ENCODE results near the gene ARL15.

The ARL15 gene

DNA sequence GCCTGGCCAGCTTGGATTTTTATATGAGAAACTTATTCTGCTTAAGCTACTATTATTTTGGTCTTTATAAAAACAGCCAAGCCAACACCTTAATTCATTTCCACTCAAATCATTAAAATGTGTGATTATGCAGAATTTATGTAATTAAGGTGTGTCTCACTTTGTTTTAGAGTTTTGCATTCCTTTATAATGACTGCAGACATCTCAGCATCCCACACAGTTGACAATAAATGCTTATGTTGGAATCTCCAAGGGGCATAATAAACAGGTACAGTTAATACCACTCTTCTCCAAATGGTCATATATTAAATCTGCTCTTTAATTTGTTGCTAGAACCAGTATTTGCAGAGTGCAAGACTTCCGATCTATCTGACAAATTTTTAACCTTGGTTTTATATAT lies 34.3 kb downstream of the ARL15 start:
- H4K20me1 ChIP-seq = peaks cover 28% of the 10 kb centered on the region
- no peak overlapping the region for H3K27ac ChIP-seq
- peaks cover 1% of the 10 kb centered on the region for H3K9me3 ChIP-seq
- no peak overlapping the region for H3K4me2 ChIP-seq
- no peaks in the 10 kb centered on the region for H3K27me3 ChIP-seq
- no peak overlapping the region for H3K9ac ChIP-seq
- no peaks in the 10 kb centered on the region for H3K4me1 ChIP-seq
- peaks cover 11% of the 10 kb centered on the region for H3K36me3 ChIP-seq
- no peak overlapping the region for H3K4me3 ChIP-seq
- TF ChIP-seq Cebpa-rat (IDR thresholded peaks at IDR 0.05) = no peak

DNA sequence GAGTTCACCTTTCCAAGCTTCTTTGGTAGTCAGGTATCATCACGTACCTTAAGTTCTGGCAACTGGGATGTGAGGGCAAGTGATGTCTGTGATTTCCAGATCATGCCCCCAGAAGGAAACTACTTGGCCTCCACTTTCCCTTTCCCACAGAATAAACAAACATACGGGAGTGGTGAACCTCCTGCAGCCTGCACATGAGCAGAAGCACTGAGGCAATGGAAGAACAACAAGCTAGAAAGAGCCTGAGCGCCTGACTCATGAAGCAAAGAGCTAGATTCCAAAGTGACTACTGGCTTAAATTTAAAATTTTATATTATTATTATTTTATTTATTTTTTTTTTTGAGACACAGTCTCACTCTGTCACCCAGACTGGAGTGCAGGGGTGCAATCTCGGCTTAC lies 35.0 kb downstream of the ARL15 start:
- H3K9ac ChIP-seq = no peak overlapping the region
- no peak overlapping the region for H3K4me3 ChIP-seq
- H3K27ac ChIP-seq = no peak overlapping the region
- H3K36me3 ChIP-seq = peaks cover 17% of the 10 kb centered on the region
- peaks cover 35% of the 10 kb centered on the region for H4K20me1 ChIP-seq
- no peak overlapping the region for H3K4me2 ChIP-seq
- peaks cover 6% of the 10 kb centered on the region; the same call in 1 of the 2 replicates for H3K4me1 ChIP-seq
- H3K27me3 ChIP-seq = no peaks in the 10 kb centered on the region
- TF ChIP-seq Cebpa-rat (IDR thresholded peaks at IDR 0.05) = no peak
- peaks cover 8% of the 10 kb centered on the region for H3K9me3 ChIP-seq

GRCh38 chr5:54274944-54275343 lies 35.4 kb downstream of the ARL15 start:
- Histone ChIP-seq H3K4me2 (no peak overlapping the region), H3K9ac (no peak overlapping the region), H3K9me3 (peaks cover 12% of the 10 kb centered on the region), H4K20me1 (peaks cover 35% of the 10 kb centered on the region), H3K27me3 (no peaks in the 10 kb centered on the region), H3K36me3 (peaks cover 16% of the 10 kb centered on the region), H3K4me3 (no peak overlapping the region), H3K4me1 (peaks cover 8% of the 10 kb centered on the region; the same call in 1 of the 2 replicates), H3K27ac (no peak overlapping the region)
- no peak for TF ChIP-seq Cebpa-rat (IDR thresholded peaks at IDR 0.05)

DNA sequence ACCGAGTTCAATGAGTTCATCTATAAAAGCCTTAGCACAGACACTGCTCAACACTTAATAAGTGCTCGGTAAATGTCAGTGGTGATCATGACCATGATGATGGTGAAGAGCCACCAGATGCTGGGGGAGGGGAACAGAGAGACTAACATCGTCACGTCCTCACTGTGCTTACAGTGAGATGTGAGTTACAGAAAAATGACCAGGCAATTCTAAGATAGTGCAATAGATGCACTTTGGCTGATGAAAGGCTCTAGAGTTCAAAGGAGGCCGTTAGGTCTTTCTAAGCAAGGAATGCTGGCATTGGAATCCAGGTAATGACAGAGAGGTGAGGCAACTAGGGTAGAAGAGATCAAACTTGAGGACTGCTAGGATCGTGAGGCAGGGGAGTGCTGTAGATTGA lies 36.7 kb downstream of the ARL15 start:
- no peaks in the 10 kb centered on the region for H3K27me3 ChIP-seq
- no peak overlapping the region for H3K27ac ChIP-seq
- TF ChIP-seq Cebpa-rat (IDR thresholded peaks at IDR 0.05) = no peak
- H4K20me1 ChIP-seq = peaks cover 35% of the 10 kb centered on the region
- peaks cover 17% of the 10 kb centered on the region for H3K9me3 ChIP-seq
- peaks cover 8% of the 10 kb centered on the region; the same call in 1 of the 2 replicates for H3K4me1 ChIP-seq
- H3K4me2 ChIP-seq = no peak overlapping the region
- H3K36me3 ChIP-seq = peaks cover 12% of the 10 kb centered on the region; the same call in 1 of the 2 replicates
- no peak overlapping the region for H3K4me3 ChIP-seq
- H3K9ac ChIP-seq = no peak overlapping the region

DNA sequence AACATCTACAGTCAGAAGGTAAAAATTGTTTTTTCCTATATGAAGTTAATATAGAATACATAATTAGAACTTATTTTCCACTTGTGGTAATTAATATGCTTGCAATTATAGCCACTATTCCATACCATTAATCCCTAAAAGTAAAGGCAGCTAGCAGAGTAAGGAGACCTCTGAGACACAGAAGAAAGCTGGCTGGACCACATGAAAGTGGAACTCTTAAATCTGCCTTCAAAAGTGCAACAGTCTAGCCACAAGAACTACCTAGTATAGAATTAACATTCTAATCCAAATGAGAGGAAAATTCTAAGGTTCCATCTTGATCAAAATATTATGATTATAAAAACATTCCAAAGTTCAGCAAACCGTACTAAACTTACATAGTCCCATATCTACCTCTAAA lies 37.6 kb downstream of the ARL15 start:
- Histone ChIP-seq H3K27ac (no peak overlapping the region), H4K20me1 (peaks cover 30% of the 10 kb centered on the region), H3K36me3 (peaks cover 12% of the 10 kb centered on the region; the same call in 1 of the 2 replicates), H3K4me1 (peaks cover 8% of the 10 kb centered on the region; the same call in 1 of the 2 replicates), H3K27me3 (no peaks in the 10 kb centered on the region), H3K9ac (no peak overlapping the region), H3K9me3 (peaks cover 17% of the 10 kb centered on the region), H3K4me3 (no peak overlapping the region), H3K4me2 (no peak overlapping the region)
- no peak for TF ChIP-seq Cebpa-rat (IDR thresholded peaks at IDR 0.05)

DNA sequence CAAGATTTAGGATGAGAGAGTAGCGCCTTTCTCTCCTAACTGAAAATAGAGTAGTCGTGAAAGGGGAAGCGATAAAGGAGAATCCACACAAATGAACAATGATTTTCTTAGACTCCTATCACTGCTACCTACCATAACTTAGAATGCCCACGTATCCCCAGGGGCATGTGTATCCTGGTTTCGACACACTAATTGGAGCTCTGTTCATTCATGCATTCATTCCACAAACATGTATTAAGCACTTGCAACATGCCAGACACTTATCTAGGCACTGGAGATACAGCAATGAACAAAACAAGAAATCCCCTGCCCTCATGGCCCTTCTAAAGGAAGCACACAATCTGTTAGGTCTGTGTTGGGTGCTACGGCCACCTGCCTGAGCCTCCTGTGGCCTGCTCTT lies 40.0 kb downstream of the ARL15 start:
- TF ChIP-seq Cebpa-rat (IDR thresholded peaks at IDR 0.05) = no peak
- Histone ChIP-seq H4K20me1 (peaks cover 22% of the 10 kb centered on the region), H3K4me2 (no peak overlapping the region), H3K27ac (no peak overlapping the region), H3K9me3 (peaks cover 17% of the 10 kb centered on the region), H3K4me1 (peaks cover 8% of the 10 kb centered on the region; the same call in 1 of the 2 replicates), H3K4me3 (no peak overlapping the region), H3K9ac (no peak overlapping the region), H3K27me3 (no peaks in the 10 kb centered on the region), H3K36me3 (peaks cover 6% of the 10 kb centered on the region; the same call in 1 of the 2 replicates)

GRCh38 chr5:54264574-54264973 lies 45.8 kb downstream of the ARL15 start:
- Histone ChIP-seq H3K4me3 (no peak overlapping the region), H3K36me3 (no peaks in the 10 kb centered on the region), H3K9ac (no peak overlapping the region), H3K9me3 (0 out of 2 replicates have a peak, but pooled peaks cover 3% of the 10 kb centered on the region), H3K4me1 (no peaks in the 10 kb centered on the region), H3K4me2 (no peak overlapping the region), H4K20me1 (peaks cover 22% of the 10 kb centered on the region), H3K27me3 (no peaks in the 10 kb centered on the region), H3K27ac (no peak overlapping the region)
- no peak for TF ChIP-seq Cebpa-rat (IDR thresholded peaks at IDR 0.05)

DNA sequence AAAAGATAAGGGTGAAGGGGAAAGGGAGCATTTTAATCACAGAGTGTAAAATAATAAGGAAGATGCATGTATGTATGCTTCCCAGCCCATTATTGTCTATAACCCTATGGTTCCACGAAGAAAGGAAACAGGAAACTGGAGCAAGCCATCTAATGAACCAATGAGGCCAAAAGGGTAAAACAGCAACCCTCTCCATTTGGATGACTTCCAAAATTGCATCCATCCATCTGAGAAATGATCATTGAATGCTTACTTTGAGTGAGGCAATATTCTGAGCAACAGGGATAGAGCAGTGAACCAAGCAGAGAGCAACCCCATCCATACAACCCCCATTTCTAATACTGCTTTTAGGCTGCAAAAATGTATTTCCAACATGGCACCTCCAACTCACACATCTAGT lies 46.9 kb downstream of the ARL15 start:
- no peaks in the 10 kb centered on the region for H3K27me3 ChIP-seq
- TF ChIP-seq Cebpa-rat (IDR thresholded peaks at IDR 0.05) = no peak
- no peaks in the 10 kb centered on the region for H3K4me1 ChIP-seq

GRCh38 chr5:54261596-54261995 lies 48.8 kb downstream of the ARL15 start:
- peaks cover 51% of the 10 kb centered on the region for H4K20me1 ChIP-seq
- H3K36me3 ChIP-seq = 0 out of 2 replicates have a peak, but pooled peaks cover 4% of the 10 kb centered on the region
- peaks cover 9% of the 10 kb centered on the region for H3K4me1 ChIP-seq
- TF ChIP-seq Cebpa-rat (IDR thresholded peaks at IDR 0.05) = no peak
- H3K9me3 ChIP-seq = no peaks in the 10 kb centered on the region
- no peak overlapping the region for H3K4me3 ChIP-seq
- H3K9ac ChIP-seq = no peak overlapping the region
- no peak overlapping the region for H3K27ac ChIP-seq
- no peak overlapping the region for H3K4me2 ChIP-seq
- H3K27me3 ChIP-seq = no peaks in the 10 kb centered on the region

More for the DNA sequence above, 46.9 kb downstream of the ARL15 start:
- Histone ChIP-seq H3K27ac (no peak overlapping the region), H3K9me3 (no peaks in the 10 kb centered on the region), H3K4me2 (no peak overlapping the region), H3K36me3 (no peaks in the 10 kb centered on the region), H4K20me1 (peaks cover 34% of the 10 kb centered on the region), H3K4me3 (no peak overlapping the region), H3K9ac (no peak overlapping the region)

GRCh38 chr5:54259981-54260380 lies 50.4 kb downstream of the ARL15 start:
- H3K4me2 ChIP-seq = no peak overlapping the region
- H3K4me1 ChIP-seq = peaks cover 9% of the 10 kb centered on the region
- peaks cover 59% of the 10 kb centered on the region for H4K20me1 ChIP-seq
- H3K27me3 ChIP-seq = no peaks in the 10 kb centered on the region
- H3K9me3 ChIP-seq = no peaks in the 10 kb centered on the region
- no peak for TF ChIP-seq Cebpa-rat (IDR thresholded peaks at IDR 0.05)
- no peak overlapping the region for H3K4me3 ChIP-seq
- H3K27ac ChIP-seq = no peak overlapping the region
- H3K9ac ChIP-seq = no peak overlapping the region
- H3K36me3 ChIP-seq = 0 out of 2 replicates have a peak, but pooled peaks cover 4% of the 10 kb centered on the region

DNA sequence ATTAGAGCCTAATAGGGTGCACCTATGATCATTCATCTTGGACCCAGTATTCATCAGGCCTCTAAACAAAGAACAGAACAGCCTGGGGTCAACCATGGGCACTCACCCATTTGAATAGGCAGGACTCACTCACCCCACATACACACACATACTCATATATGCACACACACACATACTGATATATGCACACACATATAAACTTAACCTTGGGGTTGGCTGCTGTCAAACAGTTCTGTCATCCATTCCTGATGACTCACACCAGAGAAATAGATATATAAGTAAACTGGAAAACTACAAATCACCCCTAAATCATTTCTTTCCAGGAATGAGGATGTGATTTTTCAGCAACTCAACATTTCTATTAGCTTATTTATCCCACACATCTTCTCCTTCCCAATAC lies 51.3 kb downstream of the ARL15 start:
- Histone ChIP-seq H3K27me3 (no peaks in the 10 kb centered on the region), H3K9ac (no peak overlapping the region), H4K20me1 (peaks cover 62% of the 10 kb centered on the region), H3K36me3 (peaks cover 4% of the 10 kb centered on the region; the same call in 1 of the 2 replicates), H3K27ac (no peak overlapping the region), H3K4me2 (no peak overlapping the region), H3K4me3 (no peak overlapping the region), H3K4me1 (peaks cover 9% of the 10 kb centered on the region), H3K9me3 (no peaks in the 10 kb centered on the region)
- TF ChIP-seq Cebpa-rat (IDR thresholded peaks at IDR 0.05) = no peak

Data from BLaER1 (cell line).